Adrenal gland (tissue), 12 donors: ENCODE data around the gene CGNL1. TPM values are rescaled to one million over a fixed set of nuclear protein-coding genes. Genes with fewer than 3 reads are reported as not detected.
A peak's percentile ranks its signal among the peaks of the same experiment; 100 is the strongest.

Experiments used
- DNase-seq, 7 donors: peaks; one replicate each; pipeline ENCODE4 v3.0.0-alpha.2; 2019 to 2020
- H3K27ac ChIP-seq, 5 donors: fragments of 200-600 bp; sonication (generic) in 4 of 5; 1 replicate in 3 of 5; 2 replicates in 2 of 5; pipeline versions ENCODE4 v1.5.1 to v1.8.0; 2016 to 2020; ENCODE audit warnings: mild to moderate bottlenecking in 1 of 5
- H3K27me3 ChIP-seq: fragments of 200-600 bp; 2 replicates; pipeline ENCODE4 v1.8.0; 2021
- H3K36me3 ChIP-seq, 2 donors: fragments of 200-600 bp; replicated peaks in 1 of 2; 1 replicate in 1 of 2; 2 replicates in 1 of 2; pipeline versions ENCODE4 v1.5.1 to v1.8.0; 2018 to 2022
- H3K4me1 ChIP-seq, 2 donors: fragments of 200-600 bp; replicated peaks in 1 of 2; 1 replicate in 1 of 2; 2 replicates in 1 of 2; pipeline versions ENCODE4 v1.5.1 to v1.8.0; 2018 to 2021
- H3K4me3 ChIP-seq, 4 donors: fragments of 200-600 bp; sonication (generic) in 3 of 4; one replicate each; pipeline ENCODE4 v1.5.1; 2016 to 2018
- H3K9me3 ChIP-seq, 3 donors: fragments of 200-600 bp; sonication (generic) in 1 of 3; replicated peaks in 1 of 3; 1 replicate in 2 of 3; 2 replicates in 1 of 3; pipeline versions ENCODE4 v1.5.1 to v1.8.0; 2016 to 2021
- POLR2A ChIP-seq, 2 donors: fragments of 450-650 bp; IDR thresholded peaks; one replicate each; pipeline ENCODE4 v1.6.1; 2017; ENCODE audit warnings: antibody characterized with exemption in 2 of 2, mild to moderate bottlenecking in 2 of 2, moderate library complexity in 1 of 2
- WGBS, 4 donors: extraction: QIAGEN DNeasy Blood & Tissue Kit in 2 of 4; methylation state at CpG; one replicate each; pipeline versions ENCODE4 v1.1.5 to v1.1.7; 2013 to 2017; 5-methylcytosine and 5-hydroxymethylcytosine counted together
- intact Hi-C, 2 donors: fragments of 100-400 bp; cut with DNase I; formaldehyde crosslinking; loops; one replicate each; pipeline versions ENCODE4 v1.14.1 to v1.15.0; 2022 to 2023
- polyA plus RNA-seq, 3 donors: library from polyadenylated mRNA; stranded (reverse); fragments of 200-250 nt in 2 of 3; fragments of 350-450 nt in 1 of 3; fragmentation: Illumina TruSeq in 1 of 3; extraction: RNeasy Lipid Tissue Mini Kit (QIAGEN cat#74804) in 1 of 3; gene quantifications; one replicate each; pipeline ENCODE4 v1.2.3, GENCODE V29; 2013 to 2014
- total RNA-seq, 9 donors: library from RNA; depleted of rRNA in 4 of 9; stranded (reverse); fragments of >200 nt in 4 of 9; fragments of 120-200 nt in 1 of 9; fragmentation: NEBNext Ultra II Directional in 1 of 9; extraction: Animal tissue kit (Norgen Biotek cat#: 25700) in 1 of 9; gene quantifications; one replicate each; pipeline versions ENCODE4 v1.1.0 to v1.2.4, GENCODE V29; 2013 to 2023
- TF ChIP-seq, protein P1 (sequence below), 6 experiments: fragments of 450-650 bp in 4 of 6; fragments of 200-600 bp in 2 of 6; sonication (generic) in 1 of 6; IDR thresholded peaks; 1 replicate in 5 of 6; 2 replicates in 1 of 6; pipeline versions ENCODE4 v1.5.1 to v1.8.0; 2016 to 2021; ENCODE audit warnings: antibody characterized with exemption in 6 of 6, mild to moderate bottlenecking in 2 of 6, moderate library complexity in 1 of 6
- donor health status: healthy with polysubstance abuse.
- donor health status: Bipolar disorder and iron deficiency.
- donor health status: DM: yes; HTN: yes; CAD: no.
- donor health status: DM: no; HTN: no; CAD: no.
- donor health status: DM: no; HTN: no; CAD: no.
- donor health status: DM: yes; HTN: yes; CAD: no.

The CGNL1 gene
- total and polyA plus RNA-seq, 12 donors = 5.2 to 49.5 (median 22.0) TPM

DNA sequence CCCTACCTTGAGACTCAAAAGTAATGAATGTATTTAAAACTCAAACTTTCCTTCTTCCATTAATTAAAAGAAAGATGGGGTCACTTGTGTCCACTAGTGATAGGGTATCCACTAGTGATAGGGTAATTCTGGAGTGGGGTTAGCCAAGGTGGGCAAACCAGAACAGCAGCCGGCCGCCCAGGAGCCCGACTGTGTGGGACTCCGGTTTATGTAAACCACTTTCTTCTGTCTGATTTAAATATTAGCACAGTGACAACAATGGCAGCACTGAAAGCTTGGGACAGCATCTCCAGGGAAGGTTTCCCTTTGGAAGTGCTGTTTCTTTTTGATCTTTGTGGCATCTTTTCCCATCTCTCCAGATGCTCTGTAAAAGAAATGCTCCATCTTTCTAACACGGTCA lies 216.1 kb downstream of the CGNL1 start:
- H3K36me3 ChIP-seq = no peaks in the 10 kb centered on the region
- peak overlapping the region in 3 of 4 donors; percentile 23 to 91 (median 79) for H3K4me3 ChIP-seq
- H3K27ac ChIP-seq = peak overlapping the region in 4 of 5 donors; percentile 60 to 82 (median 76)
- no peaks in the 10 kb centered on the region for H3K27me3 ChIP-seq
- TF ChIP-seq, protein P1, sequence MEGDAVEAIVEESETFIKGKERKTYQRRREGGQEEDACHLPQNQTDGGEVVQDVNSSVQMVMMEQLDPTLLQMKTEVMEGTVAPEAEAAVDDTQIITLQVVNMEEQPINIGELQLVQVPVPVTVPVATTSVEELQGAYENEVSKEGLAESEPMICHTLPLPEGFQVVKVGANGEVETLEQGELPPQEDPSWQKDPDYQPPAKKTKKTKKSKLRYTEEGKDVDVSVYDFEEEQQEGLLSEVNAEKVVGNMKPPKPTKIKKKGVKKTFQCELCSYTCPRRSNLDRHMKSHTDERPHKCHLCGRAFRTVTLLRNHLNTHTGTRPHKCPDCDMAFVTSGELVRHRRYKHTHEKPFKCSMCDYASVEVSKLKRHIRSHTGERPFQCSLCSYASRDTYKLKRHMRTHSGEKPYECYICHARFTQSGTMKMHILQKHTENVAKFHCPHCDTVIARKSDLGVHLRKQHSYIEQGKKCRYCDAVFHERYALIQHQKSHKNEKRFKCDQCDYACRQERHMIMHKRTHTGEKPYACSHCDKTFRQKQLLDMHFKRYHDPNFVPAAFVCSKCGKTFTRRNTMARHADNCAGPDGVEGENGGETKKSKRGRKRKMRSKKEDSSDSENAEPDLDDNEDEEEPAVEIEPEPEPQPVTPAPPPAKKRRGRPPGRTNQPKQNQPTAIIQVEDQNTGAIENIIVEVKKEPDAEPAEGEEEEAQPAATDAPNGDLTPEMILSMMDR (IDR thresholded peaks at IDR 0.05) = no peak
- no peak for TF ChIP-seq POLR2A (IDR thresholded peaks at IDR 0.05)
- intact Hi-C loops = no loop called here
- peaks cover 24 to 53% of the 10 kb centered on the region in 2 donors for H3K4me1 ChIP-seq
- WGBS, 4 donors = 52 to 70% (median 63%) methylated on average over 5 of the region's 5 CpGs
- no peaks in the 10 kb centered on the region for H3K9me3 ChIP-seq
- DNase-seq = no peak

DNA sequence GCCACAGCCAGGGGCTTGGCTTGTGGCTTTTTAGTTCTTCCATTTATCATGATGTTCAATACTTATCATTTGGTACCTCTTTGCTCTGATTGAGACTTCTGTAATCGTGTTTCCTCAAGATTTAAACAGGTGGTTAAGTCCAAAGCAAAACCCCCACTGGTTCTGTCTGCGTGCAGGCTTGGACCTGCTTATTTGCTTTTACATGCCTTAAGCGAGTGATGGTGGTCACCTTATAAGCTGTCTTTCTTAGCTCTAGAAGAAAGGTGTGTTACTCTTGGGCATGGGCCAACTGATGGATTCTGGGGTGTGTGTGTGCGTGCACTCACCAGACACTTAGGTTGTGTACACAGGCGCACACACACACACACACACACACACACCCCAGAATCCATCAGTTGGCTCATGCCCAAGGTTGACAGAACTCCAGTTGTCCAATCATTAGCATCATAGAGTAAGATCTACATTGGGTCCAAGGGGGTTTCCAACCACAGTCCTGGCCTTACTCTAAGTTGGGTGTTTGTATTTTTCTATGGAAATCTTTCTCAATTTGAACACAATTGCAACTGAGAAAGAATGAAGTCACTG lies 216.6 kb downstream of the CGNL1 start:
- peaks cover 29 to 58% of the 10 kb centered on the region in 2 donors for H3K4me1 ChIP-seq
- intact Hi-C loops = no loop called here
- peak overlapping the region in 4 of 5 donors; percentile 47 to 82 (median 66) for H3K27ac ChIP-seq

DNA sequence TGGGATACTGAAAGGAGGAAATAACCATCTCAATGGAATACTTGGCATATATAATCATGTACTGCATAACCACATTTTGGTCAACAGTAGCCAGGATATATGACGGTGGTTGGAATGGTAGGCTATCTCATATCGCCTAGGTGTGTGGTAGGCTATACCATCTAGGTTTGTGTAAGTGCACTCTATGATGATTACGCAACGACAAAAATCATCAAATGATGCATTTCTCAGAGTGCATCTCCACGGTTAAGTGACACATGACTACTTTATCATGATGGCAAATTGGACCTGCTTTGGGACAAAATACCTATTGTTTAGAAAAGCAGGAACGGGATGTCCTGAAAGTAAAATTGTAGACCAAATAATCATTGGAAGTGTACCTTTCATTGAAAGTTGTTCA lies 218.2 kb downstream of the CGNL1 start:
- H3K9me3 ChIP-seq = no peaks in the 10 kb centered on the region
- H3K4me1 ChIP-seq = peaks cover 33 to 70% of the 10 kb centered on the region in 2 donors
- H3K4me3 ChIP-seq = peak overlapping the region in 1 of 4 donors; percentile 91
- WGBS, 4 donors = 82 to 89% (median 87%) methylated on average over 6 of the region's 6 CpGs
- TF ChIP-seq POLR2A (IDR thresholded peaks at IDR 0.05) = no peak
- TF ChIP-seq, protein P1 (IDR thresholded peaks at IDR 0.05) = no peak
- peak overlapping the region in 4 of 5 donors; percentile 75 to 91 (median 80) for H3K27ac ChIP-seq
- H3K36me3 ChIP-seq = no peaks in the 10 kb centered on the region
- intact Hi-C loops = no loop called here
- DNase-seq = no peak
- no peaks in the 10 kb centered on the region for H3K27me3 ChIP-seq

More for the DNA sequence above, 216.6 kb downstream of the CGNL1 start:
- DNase-seq = peak in 1 of 7 donors; percentile 20
- Histone ChIP-seq H3K27me3 (no peaks in the 10 kb centered on the region), H3K4me3 (peak overlapping the region in 2 of 4 donors; percentile 79 to 91), H3K36me3 (no peaks in the 10 kb centered on the region), H3K9me3 (no peaks in the 10 kb centered on the region)
- TF ChIP-seq, protein P1 (IDR thresholded peaks at IDR 0.05) = no peak
- TF ChIP-seq POLR2A (IDR thresholded peaks at IDR 0.05) = no peak
- 79 to 85% (median 80%) methylated on average over 5 of the region's 5 CpGs for WGBS, 4 donors

DNA sequence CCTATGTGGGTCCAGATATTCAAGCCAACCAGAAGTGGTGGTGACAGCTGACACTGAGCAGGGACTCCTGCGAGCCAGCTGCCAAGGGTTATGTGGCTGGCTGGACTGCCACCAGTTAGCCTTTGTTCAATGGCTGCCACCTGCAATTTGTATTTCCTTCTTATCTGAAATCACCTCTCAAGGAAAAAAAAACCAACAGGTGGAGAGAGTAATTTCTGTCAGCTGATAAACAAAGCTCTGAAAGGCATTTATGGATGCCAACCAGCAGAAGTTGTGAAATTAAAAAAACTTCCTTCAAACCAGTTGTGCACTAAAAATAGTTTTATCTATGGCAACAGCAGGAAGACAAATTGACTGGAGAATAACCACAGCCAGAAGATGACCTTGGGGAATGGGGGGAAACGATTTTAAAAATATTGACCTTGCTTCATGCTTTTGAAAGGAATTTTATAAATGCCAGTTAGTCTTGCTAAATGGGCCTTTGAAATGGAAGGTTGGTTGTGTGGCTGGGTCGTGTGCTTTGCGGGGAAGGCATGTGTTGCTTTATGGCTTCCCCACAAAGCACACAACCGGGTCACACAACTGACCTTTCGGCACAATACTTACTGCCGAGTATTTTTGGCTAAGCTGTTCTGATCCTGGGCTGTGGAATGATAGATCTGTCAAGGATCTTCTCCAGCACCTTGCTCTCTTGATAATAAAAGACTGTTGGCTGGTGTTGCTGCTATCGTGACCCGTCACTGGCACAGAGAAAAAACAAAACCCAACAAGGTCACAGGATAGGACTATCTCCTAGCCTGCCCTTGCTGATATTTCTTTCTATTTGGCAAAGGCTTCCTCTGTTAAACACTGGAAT lies 218.9 kb downstream of the CGNL1 start:
- peak; percentile 38 to 85 (median 67) for DNase-seq
- TF ChIP-seq, protein P1 (IDR thresholded peaks at IDR 0.05) = no peak
- TF ChIP-seq POLR2A (IDR thresholded peaks at IDR 0.05) = peak in 1 of 2 donors; percentile 32
- Histone ChIP-seq H3K4me1 (peaks cover 33 to 67% of the 10 kb centered on the region in 2 donors), H3K27ac (peak overlapping the region; percentile 49 to 91 (median 79)), H3K9me3 (no peaks in the 10 kb centered on the region), H3K36me3 (no peaks in the 10 kb centered on the region), H3K27me3 (no peaks in the 10 kb centered on the region), H3K4me3 (peak overlapping the region in 1 of 4 donors; percentile 91)
- 24 to 40% (median 34%) methylated on average over 9 of the region's 9 CpGs for WGBS, 4 donors
- intact Hi-C loops = no loop called here
